HL-60 (cell line): ENCODE measurements around the gene GMEB2.

ENCODE experiments used
- DNase-seq, 2 experiments: peaks; one replicate each; pipeline ENCODE4 v3.0.0-alpha.2; 2010 to 2020; ENCODE audit warnings: low read depth in 1 of 2, low spot score in 1 of 2
- H3K27ac ChIP-seq: fragments of 250-450 bp; sonication (Bioruptor Pico); replicated peaks from 2 replicates; pipeline ENCODE4 v1.5.1; 2020; ENCODE audit warnings: mild to moderate bottlenecking, moderate library complexity
- H3K27me3 ChIP-seq: fragments of 250-450 bp; sonication (Bioruptor Pico); 2 replicates; pipeline ENCODE4 v1.5.1; 2021; ENCODE audit warnings: mild to moderate bottlenecking, moderate library complexity; ENCODE audit not compliant: insufficient read depth, poor library complexity, severe bottlenecking
- H3K4me3 ChIP-seq: replicated peaks from 2 replicates; pipeline ENCODE4 v1.5.1; 2011; ENCODE audit warnings: mild to moderate bottlenecking, control low read depth, low read length; ENCODE audit not compliant: insufficient read depth
- GABPA ChIP-seq: IDR thresholded peaks from 2 replicates; pipeline ENCODE4 v1.6.1; 2012; ENCODE audit warnings: low read depth
- POLR2AphosphoS5 ChIP-seq: IDR thresholded peaks from 2 replicates; pipeline ENCODE4 v1.6.1; 2012; ENCODE audit warnings: low read depth
- SPI1 ChIP-seq: IDR thresholded peaks from 2 replicates; pipeline ENCODE4 v1.6.1; 2012; ENCODE audit warnings: low read depth, mild to moderate bottlenecking, borderline replicate concordance
- TF ChIP-seq, protein P1 (sequence below): IDR thresholded peaks from one replicate; pipeline ENCODE4 v1.5.1; 2011; ENCODE audit warnings: low read length, control low read depth, inconsistent platforms; ENCODE audit not compliant: insufficient read depth
- TF ChIP-seq, protein P2 (sequence below): IDR thresholded peaks from 2 replicates; pipeline ENCODE4 v1.6.1; 2012; ENCODE audit warnings: low read depth; ENCODE audit not compliant: insufficient replicate concordance

Gene GMEB2

DNA sequence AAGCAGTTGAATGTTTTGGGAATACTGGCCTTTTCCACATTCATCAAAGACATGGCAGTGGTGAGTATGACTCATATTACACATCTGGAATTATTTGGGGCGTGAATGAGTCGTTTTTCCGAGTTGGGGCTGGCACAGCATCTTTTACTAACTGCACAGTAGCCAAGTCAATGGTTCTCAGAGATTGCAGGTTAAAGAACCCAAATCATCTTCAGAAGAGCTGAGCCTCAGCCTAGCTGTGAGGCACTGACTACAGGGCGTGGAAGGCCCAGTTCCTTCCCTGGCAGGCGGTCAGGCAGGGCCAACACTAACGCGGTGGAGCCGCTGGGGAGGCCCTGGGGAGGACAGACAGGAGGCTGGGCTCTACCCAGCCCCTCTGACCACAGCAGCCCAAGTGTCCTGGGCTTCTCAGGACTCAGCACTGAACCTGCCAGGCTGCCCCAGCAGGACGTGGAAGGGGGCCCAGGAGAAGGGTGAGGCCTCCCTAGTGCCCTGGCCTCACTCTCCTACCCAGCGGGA lies 32.8 kb downstream of the GMEB2 start:
- Histone ChIP-seq H3K27ac (no peak overlapping the region), H3K4me3 (no peak overlapping the region), H3K27me3 (no peaks in the 10 kb centered on the region)
- TF ChIP-seq POLR2AphosphoS5: no peak
- TF ChIP-seq GABPA: no peak
- TF ChIP-seq, protein P1, sequence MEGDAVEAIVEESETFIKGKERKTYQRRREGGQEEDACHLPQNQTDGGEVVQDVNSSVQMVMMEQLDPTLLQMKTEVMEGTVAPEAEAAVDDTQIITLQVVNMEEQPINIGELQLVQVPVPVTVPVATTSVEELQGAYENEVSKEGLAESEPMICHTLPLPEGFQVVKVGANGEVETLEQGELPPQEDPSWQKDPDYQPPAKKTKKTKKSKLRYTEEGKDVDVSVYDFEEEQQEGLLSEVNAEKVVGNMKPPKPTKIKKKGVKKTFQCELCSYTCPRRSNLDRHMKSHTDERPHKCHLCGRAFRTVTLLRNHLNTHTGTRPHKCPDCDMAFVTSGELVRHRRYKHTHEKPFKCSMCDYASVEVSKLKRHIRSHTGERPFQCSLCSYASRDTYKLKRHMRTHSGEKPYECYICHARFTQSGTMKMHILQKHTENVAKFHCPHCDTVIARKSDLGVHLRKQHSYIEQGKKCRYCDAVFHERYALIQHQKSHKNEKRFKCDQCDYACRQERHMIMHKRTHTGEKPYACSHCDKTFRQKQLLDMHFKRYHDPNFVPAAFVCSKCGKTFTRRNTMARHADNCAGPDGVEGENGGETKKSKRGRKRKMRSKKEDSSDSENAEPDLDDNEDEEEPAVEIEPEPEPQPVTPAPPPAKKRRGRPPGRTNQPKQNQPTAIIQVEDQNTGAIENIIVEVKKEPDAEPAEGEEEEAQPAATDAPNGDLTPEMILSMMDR: no peak
- TF ChIP-seq, protein P2, sequence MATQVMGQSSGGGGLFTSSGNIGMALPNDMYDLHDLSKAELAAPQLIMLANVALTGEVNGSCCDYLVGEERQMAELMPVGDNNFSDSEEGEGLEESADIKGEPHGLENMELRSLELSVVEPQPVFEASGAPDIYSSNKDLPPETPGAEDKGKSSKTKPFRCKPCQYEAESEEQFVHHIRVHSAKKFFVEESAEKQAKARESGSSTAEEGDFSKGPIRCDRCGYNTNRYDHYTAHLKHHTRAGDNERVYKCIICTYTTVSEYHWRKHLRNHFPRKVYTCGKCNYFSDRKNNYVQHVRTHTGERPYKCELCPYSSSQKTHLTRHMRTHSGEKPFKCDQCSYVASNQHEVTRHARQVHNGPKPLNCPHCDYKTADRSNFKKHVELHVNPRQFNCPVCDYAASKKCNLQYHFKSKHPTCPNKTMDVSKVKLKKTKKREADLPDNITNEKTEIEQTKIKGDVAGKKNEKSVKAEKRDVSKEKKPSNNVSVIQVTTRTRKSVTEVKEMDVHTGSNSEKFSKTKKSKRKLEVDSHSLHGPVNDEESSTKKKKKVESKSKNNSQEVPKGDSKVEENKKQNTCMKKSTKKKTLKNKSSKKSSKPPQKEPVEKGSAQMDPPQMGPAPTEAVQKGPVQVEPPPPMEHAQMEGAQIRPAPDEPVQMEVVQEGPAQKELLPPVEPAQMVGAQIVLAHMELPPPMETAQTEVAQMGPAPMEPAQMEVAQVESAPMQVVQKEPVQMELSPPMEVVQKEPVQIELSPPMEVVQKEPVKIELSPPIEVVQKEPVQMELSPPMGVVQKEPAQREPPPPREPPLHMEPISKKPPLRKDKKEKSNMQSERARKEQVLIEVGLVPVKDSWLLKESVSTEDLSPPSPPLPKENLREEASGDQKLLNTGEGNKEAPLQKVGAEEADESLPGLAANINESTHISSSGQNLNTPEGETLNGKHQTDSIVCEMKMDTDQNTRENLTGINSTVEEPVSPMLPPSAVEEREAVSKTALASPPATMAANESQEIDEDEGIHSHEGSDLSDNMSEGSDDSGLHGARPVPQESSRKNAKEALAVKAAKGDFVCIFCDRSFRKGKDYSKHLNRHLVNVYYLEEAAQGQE: no peak
- TF ChIP-seq SPI1: no peak
- DNase-seq: no peak

DNA sequence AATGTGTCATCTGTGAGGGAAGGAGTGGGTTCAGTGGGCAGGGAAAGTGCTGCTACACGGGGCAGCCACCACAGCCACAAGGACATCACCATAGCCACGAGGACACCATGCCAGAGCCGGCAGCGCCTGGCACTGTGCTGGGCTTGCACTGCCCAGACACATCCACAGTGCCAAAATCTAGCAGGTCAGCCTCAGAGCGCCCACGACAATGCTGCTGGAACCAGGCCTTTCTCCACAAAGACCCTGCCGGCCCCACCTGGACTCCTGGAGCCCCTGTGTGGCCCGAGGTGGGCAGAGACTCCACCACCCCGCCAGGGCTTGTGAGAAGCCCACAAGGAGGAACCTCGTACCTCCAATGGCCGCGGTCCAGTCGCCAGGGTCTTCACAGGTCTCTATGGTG lies 34.2 kb downstream of the GMEB2 start:
- no peak for DNase-seq
- H3K4me3 ChIP-seq: no peak overlapping the region
- no peaks in the 10 kb centered on the region for H3K27me3 ChIP-seq
- H3K27ac ChIP-seq: no peak overlapping the region
- TF ChIP-seq SPI1: no peak
- no peak for TF ChIP-seq GABPA
- TF ChIP-seq, protein P1: no peak
- TF ChIP-seq, protein P2: no peak
- no peak for TF ChIP-seq POLR2AphosphoS5

DNA sequence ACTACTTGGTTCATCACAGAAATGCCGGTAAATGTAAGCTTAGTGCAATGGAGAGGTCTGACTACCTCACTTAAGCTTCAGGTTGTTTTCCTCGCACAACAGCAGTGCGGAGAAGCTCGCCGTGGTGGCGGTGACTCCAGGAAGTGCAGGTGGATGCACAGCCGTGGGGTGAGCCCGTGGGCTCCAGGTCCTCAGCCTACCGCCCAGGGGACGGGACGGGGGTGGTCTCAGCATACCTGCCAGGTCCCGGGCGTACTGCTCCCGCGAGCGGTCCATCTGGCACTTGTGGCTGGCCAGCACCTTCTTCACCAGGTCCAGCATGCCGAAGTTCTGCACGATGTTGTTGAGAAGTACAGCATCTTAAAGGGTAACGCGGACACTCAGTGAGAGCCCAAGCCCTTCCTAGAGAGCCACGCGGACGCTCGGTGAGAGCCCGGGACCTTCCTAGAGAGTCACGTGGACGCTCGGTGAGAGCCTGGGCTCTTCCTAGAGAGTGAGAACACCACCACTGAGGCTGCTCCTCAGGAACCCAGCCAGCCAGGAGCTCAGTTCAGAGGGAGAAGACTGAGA lies 35.0 kb downstream of the GMEB2 start:
- H3K27me3 ChIP-seq: no peaks in the 10 kb centered on the region
- H3K4me3 ChIP-seq: no peak overlapping the region
- no peak overlapping the region for H3K27ac ChIP-seq
- DNase-seq: no peak
- no peak for TF ChIP-seq GABPA
- no peak for TF ChIP-seq POLR2AphosphoS5
- TF ChIP-seq, protein P1: no peak
- TF ChIP-seq SPI1: no peak
- TF ChIP-seq, protein P2: no peak
